Muscle of leg (tissue), 11 donors: Measurements from ENCODE around the gene SLC7A9. TPM values are rescaled to one million over a fixed set of nuclear protein-coding genes. Genes with fewer than 3 reads are reported as not detected.

ENCODE experiments used
- DNase-seq: peaks from one replicate; pipeline ENCODE4 v3.0.0; 2013
- H3K27ac ChIP-seq: one replicate; pipeline ENCODE4 v1.5.1; 2013; ENCODE audit warnings: mild to moderate bottlenecking, low read length, control low read depth
- H3K27me3 ChIP-seq: one replicate; pipeline ENCODE4 v1.6.1; 2013; ENCODE audit warnings: low read length; ENCODE audit not compliant: control insufficient read depth, insufficient read depth
- H3K36me3 ChIP-seq: one replicate; pipeline ENCODE4 v1.6.1; 2013; ENCODE audit warnings: low read length; ENCODE audit not compliant: control insufficient read depth, insufficient read depth
- H3K4me1 ChIP-seq: one replicate; pipeline ENCODE4 v1.6.1; 2013; ENCODE audit warnings: low read length; ENCODE audit not compliant: control insufficient read depth, insufficient read depth
- H3K4me3 ChIP-seq: one replicate; pipeline ENCODE4 v1.5.1; 2013; ENCODE audit warnings: low read length, control low read depth
- H3K9me3 ChIP-seq: replicated peaks from 2 replicates; pipeline ENCODE4 v1.6.1; 2013; ENCODE audit warnings: low read depth, low read length; ENCODE audit not compliant: control insufficient read depth
- WGBS: methylation state at CpG from one replicate; pipeline ENCODE4 v1.1.5; 2013; ENCODE audit warnings: missing lambda C conversion rate; ENCODE audit not compliant: insufficient coverage; 5-methylcytosine and 5-hydroxymethylcytosine counted together
- polyA plus RNA-seq, 8 donors: library from polyadenylated mRNA; unstranded; fragments of 120-200 nt; gene quantifications; one replicate each; pipeline versions ENCODE4 v1.2.1 to v1.2.3, GENCODE V29; 2013; ENCODE audit warnings: inconsistent platforms in 1 of 8, low replicate concordance in 1 of 8; ENCODE audit not compliant: insufficient read length in 8 of 8, insufficient read depth in 1 of 8
- total RNA-seq: library from RNA; stranded (reverse); fragments of 120-200 nt; gene quantifications from one replicate; pipeline ENCODE4 v1.2.4, GENCODE V29; 2013

The SLC7A9 gene
- total and polyA plus RNA-seq, 9 donors, result 0.18 to 2.1 (median 0.38) TPM

- Histone ChIP-seq H3K27ac (no peak overlapping the region), H3K9me3 (no peaks in the 10 kb centered on the region), H3K36me3 (no peaks in the 10 kb centered on the region), H3K27me3 (no peaks in the 10 kb centered on the region), H3K4me3 (no peak overlapping the region), H3K4me1 (no peaks in the 10 kb centered on the region)
- no peak for DNase-seq
- 83% methylated on average over 6 of the region's 10 CpGs for WGBS
Measured at GRCh38 chr19:32829345-32829896, 40.1 kb downstream of the SLC7A9 start.

GRCh38 chr19:32828643-32829344, 40.8 kb downstream of the SLC7A9 start:
- peaks cover 3% of the 10 kb centered on the region for H3K27me3 ChIP-seq
- H3K36me3 ChIP-seq, result no peaks in the 10 kb centered on the region
- DNase-seq, result no peak
- no peaks in the 10 kb centered on the region for H3K9me3 ChIP-seq
- no peak overlapping the region for H3K4me3 ChIP-seq
- 83% methylated on average over 14 of the region's 15 CpGs for WGBS
- H3K27ac ChIP-seq, result no peak overlapping the region
- no peaks in the 10 kb centered on the region for H3K4me1 ChIP-seq

GRCh38 chr19:32828139-32828538, 41.4 kb downstream of the SLC7A9 start:
- WGBS, result 80% methylated on average over 4 of the region's 4 CpGs

GRCh38 chr19:32824916-32825608, 44.5 kb downstream of the SLC7A9 start:
- DNase-seq, result no peak
- WGBS, result 46% methylated on average over 16 of the region's 21 CpGs
- H3K4me3 ChIP-seq, result no peak overlapping the region
- H3K27me3 ChIP-seq, result peaks cover 5% of the 10 kb centered on the region
- H3K9me3 ChIP-seq, result no peaks in the 10 kb centered on the region
- H3K36me3 ChIP-seq, result no peaks in the 10 kb centered on the region
- no peak overlapping the region for H3K27ac ChIP-seq
- no peaks in the 10 kb centered on the region for H3K4me1 ChIP-seq

More at GRCh38 chr19:32828139-32828538, 41.4 kb downstream of the SLC7A9 start:
- no peaks in the 10 kb centered on the region for H3K9me3 ChIP-seq
- no peak overlapping the region for H3K27ac ChIP-seq
- no peaks in the 10 kb centered on the region for H3K4me1 ChIP-seq
- no peak for DNase-seq
- no peak overlapping the region for H3K4me3 ChIP-seq
- H3K36me3 ChIP-seq, result no peaks in the 10 kb centered on the region
- H3K27me3 ChIP-seq, result peaks cover 5% of the 10 kb centered on the region

- H3K27ac ChIP-seq, result no peak overlapping the region
- H3K36me3 ChIP-seq, result no peaks in the 10 kb centered on the region
- H3K4me1 ChIP-seq, result no peaks in the 10 kb centered on the region
- 36% methylated on average over 19 of the region's 20 CpGs for WGBS
- no peaks in the 10 kb centered on the region for H3K9me3 ChIP-seq
- no peak for DNase-seq
- H3K4me3 ChIP-seq, result no peak overlapping the region
- peaks cover 5% of the 10 kb centered on the region for H3K27me3 ChIP-seq
Measured at GRCh38 chr19:32824191-32824751, 45.3 kb downstream of the SLC7A9 start.

- Histone ChIP-seq H3K4me1 (no peaks in the 10 kb centered on the region), H3K27me3 (peaks cover 5% of the 10 kb centered on the region), H3K36me3 (no peaks in the 10 kb centered on the region), H3K27ac (no peak overlapping the region), H3K4me3 (no peak overlapping the region), H3K9me3 (no peaks in the 10 kb centered on the region)
- WGBS, result 66% methylated on average over 7 of the region's 7 CpGs
- no peak for DNase-seq
Measured at GRCh38 chr19:32823747-32824102, 45.8 kb downstream of the SLC7A9 start.

GRCh38 chr19:32822916-32823746, 46.4 kb downstream of the SLC7A9 start:
- H3K36me3 ChIP-seq, result no peaks in the 10 kb centered on the region
- no peaks in the 10 kb centered on the region for H3K9me3 ChIP-seq
- DNase-seq, result no peak
- 94% methylated on average over 12 of the region's 14 CpGs for WGBS
- H3K27me3 ChIP-seq, result peaks cover 5% of the 10 kb centered on the region
- H3K4me1 ChIP-seq, result no peaks in the 10 kb centered on the region
- no peak overlapping the region for H3K4me3 ChIP-seq
- no peak overlapping the region for H3K27ac ChIP-seq

GRCh38 chr19:32819419-32820400, 49.9 kb downstream of the SLC7A9 start:
- peaks cover 9% of the 10 kb centered on the region for H3K27me3 ChIP-seq
- 42% methylated on average over 8 of the region's 17 CpGs for WGBS
- DNase-seq, result no peak

GRCh38 chr19:32818536-32818935, 51.0 kb downstream of the SLC7A9 start:
- no peak for DNase-seq
- Histone ChIP-seq H3K27ac (no peak overlapping the region), H3K36me3 (no peaks in the 10 kb centered on the region), H3K9me3 (no peaks in the 10 kb centered on the region), H3K4me3 (no peak overlapping the region), H3K27me3 (peaks cover 4% of the 10 kb centered on the region), H3K4me1 (no peaks in the 10 kb centered on the region)
- 82% methylated on average over 8 of the region's 8 CpGs for WGBS

More at GRCh38 chr19:32819419-32820400, 49.9 kb downstream of the SLC7A9 start:
- Histone ChIP-seq H3K9me3 (no peaks in the 10 kb centered on the region), H3K4me3 (no peak overlapping the region), H3K27ac (no peak overlapping the region), H3K4me1 (no peaks in the 10 kb centered on the region), H3K36me3 (no peaks in the 10 kb centered on the region)
